Measurements from ENCODE around the gene LNPEP.

- no peak for TF ChIP-seq POLR2AphosphoS5 (IDR thresholded peaks at IDR 0.05; ENCODE audit: borderline replicate concordance, low read depth, low read length)
- TF ChIP-seq EZH2 (IDR thresholded peaks at IDR 0.05) = no peak
Measured at GRCh38 chr5:96940586-96940985, 4.7 kb downstream of the LNPEP start.

Measured in SK-N-MC (cell line).